ENCODE results near the gene DLGAP1.

DNA sequence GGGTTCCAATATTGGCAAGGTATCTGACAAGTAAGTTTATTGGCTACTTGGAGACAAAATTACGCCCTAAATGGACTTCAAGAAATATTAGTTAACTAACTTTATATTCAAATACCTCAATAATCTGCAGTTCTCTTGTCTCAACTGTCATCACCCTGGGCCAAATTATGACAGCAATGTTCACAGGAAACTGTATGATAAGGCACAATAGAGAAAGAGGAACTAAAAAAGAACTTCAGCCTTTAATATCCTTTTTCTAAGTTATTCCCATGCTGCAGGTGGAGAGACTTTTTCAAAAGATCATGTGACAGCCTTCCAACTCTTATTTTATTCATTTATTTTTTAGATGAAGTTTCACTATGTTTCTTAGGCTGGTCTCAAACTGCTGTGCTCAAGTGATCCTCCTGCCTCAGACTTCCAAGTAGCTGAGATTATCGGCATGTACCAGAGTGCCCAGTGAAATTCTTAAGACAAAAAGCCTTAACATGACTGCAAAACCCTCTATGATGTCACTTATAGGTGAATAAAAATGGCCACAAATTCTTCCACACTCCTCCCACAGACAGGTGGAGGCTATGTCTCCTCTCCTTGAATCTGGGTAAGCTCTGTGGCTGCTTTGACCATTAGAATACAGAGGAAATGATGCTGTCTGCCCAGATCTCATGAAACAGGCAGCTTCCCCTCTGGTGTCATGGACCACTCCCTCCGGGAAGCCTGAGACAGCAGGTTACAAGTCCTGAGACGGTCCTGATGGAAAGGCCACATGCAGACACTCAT lies 794.2 kb downstream of the DLGAP1 start:
- TF ChIP-seq EZH2 (IDR thresholded peaks at IDR 0.05; ENCODE audit: borderline replicate concordance) (no peak), EZH2phosphoT487 (IDR thresholded peaks at IDR 0.05; ENCODE audit: low read depth, severe bottlenecking, unreplicated experiment) (no peak)
- TF ChIP-seq, protein P1, sequence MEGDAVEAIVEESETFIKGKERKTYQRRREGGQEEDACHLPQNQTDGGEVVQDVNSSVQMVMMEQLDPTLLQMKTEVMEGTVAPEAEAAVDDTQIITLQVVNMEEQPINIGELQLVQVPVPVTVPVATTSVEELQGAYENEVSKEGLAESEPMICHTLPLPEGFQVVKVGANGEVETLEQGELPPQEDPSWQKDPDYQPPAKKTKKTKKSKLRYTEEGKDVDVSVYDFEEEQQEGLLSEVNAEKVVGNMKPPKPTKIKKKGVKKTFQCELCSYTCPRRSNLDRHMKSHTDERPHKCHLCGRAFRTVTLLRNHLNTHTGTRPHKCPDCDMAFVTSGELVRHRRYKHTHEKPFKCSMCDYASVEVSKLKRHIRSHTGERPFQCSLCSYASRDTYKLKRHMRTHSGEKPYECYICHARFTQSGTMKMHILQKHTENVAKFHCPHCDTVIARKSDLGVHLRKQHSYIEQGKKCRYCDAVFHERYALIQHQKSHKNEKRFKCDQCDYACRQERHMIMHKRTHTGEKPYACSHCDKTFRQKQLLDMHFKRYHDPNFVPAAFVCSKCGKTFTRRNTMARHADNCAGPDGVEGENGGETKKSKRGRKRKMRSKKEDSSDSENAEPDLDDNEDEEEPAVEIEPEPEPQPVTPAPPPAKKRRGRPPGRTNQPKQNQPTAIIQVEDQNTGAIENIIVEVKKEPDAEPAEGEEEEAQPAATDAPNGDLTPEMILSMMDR (IDR thresholded peaks at IDR 0.05; ENCODE audit: poor library complexity) = no peak
